B cell (primary cell): ENCODE measurements around the gene SYNPR. TPM values are rescaled to one million over a fixed set of nuclear protein-coding genes. Genes with fewer than 3 reads are reported as not detected.
A peak's percentile ranks its signal among the peaks of the same experiment; 100 is the strongest.

Experiments
- ATAC-seq: fragments of 200-7000 bp; cut with Tn5 transposase; one replicate; pipeline ENCODE4 v1.10.0; 2021; ENCODE audit warnings: low read depth, mild to moderate bottlenecking, moderate number of reproducible peaks, moderate library complexity
- CTCF ChIA-PET: fragments of 350-600 bp; sonication (Branson Sonifier 250); formaldehyde crosslinking; loops from one replicate; lab custom pipeline; 2021; ENCODE audit warnings: antibody characterized with exemption, inconsistent platforms; lab: Charles Lee
- POLR2A ChIA-PET: fragments of 350-600 bp; sonication (Branson Sonifier 250); formaldehyde crosslinking; loops from one replicate; lab custom pipeline; 2021; ENCODE audit warnings: antibody characterized with exemption; lab: Charles Lee
- DNase-seq: peaks from one replicate; pipeline ENCODE4 v3.0.0; 2013
- H2AFZ ChIP-seq: 2 replicates; pipeline ENCODE4 v1.6.1; 2012; ENCODE audit warnings: mild to moderate bottlenecking, low read depth, low read length; ENCODE audit not compliant: insufficient read depth, poor library complexity, severe bottlenecking
- H3K27ac ChIP-seq, 2 donors: 1 replicate in 1 of 2; 2 replicates in 1 of 2; pipeline ENCODE4 v1.5.1; 2012 to 2013; ENCODE audit warnings: low read length in 2 of 2, mild to moderate bottlenecking in 2 of 2, moderate library complexity in 1 of 2
- H3K27me3 ChIP-seq, 4 experiments: fragments of 200-600 bp in 1 of 4; sonication (generic) in 1 of 4; replicated peaks in 1 of 4; 1 replicate in 2 of 4; 2 replicates in 2 of 4; pipeline versions ENCODE4 v1.6.1 to v1.7.0; 2013 to 2016; ENCODE audit warnings: low read length in 3 of 4, mild to moderate bottlenecking in 2 of 4, mixed read lengths in 1 of 4, moderate library complexity in 1 of 4; ENCODE audit not compliant: insufficient read depth in 4 of 4, control insufficient read depth in 3 of 4; ENCODE audit errors: control extremely low read depth in 1 of 4
- H3K36me3 ChIP-seq, 2 experiments: replicated peaks in 1 of 2; 1 replicate in 1 of 2; 2 replicates in 1 of 2; pipeline versions ENCODE4 v1.6.1 to v1.7.1; 2013; ENCODE audit warnings: low read length in 1 of 2; ENCODE audit not compliant: insufficient read depth in 2 of 2, control insufficient read depth in 1 of 2; ENCODE audit errors: control extremely low read depth in 1 of 2, extremely low read depth in 1 of 2
- H3K4me1 ChIP-seq, 2 donors: fragments of 200-600 bp in 1 of 2; sonication (generic) in 1 of 2; 1 replicate in 1 of 2; 2 replicates in 1 of 2; pipeline versions ENCODE4 v1.5.1 to v1.6.1; 2013 to 2017; ENCODE audit warnings: low read length in 2 of 2; ENCODE audit not compliant: control insufficient read depth in 2 of 2, insufficient read depth in 2 of 2
- H3K4me2 ChIP-seq: replicated peaks from 2 replicates; pipeline ENCODE3; 2012; ENCODE audit warnings: mild to moderate bottlenecking, low read depth, low read length; ENCODE audit not compliant: poor library complexity, severe bottlenecking
- H3K4me3 ChIP-seq, 5 experiments: fragments of 200-600 bp in 1 of 5; sonication (generic) in 1 of 5; 1 replicate in 3 of 5; 2 replicates in 2 of 5; pipeline versions ENCODE4 v1.5.1 to v1.7.0; 2011 to 2016; ENCODE audit warnings: low read length in 4 of 5, mild to moderate bottlenecking in 4 of 5, low read depth in 2 of 5, control low read depth in 1 of 5, moderate library complexity in 1 of 5; ENCODE audit not compliant: insufficient read depth in 1 of 5; ENCODE audit errors: control extremely low read depth in 1 of 5, extremely low read depth in 1 of 5
- H3K79me2 ChIP-seq: fragments of 200-600 bp; sonication (generic); one replicate; pipeline ENCODE4 v1.6.0; 2016; ENCODE audit warnings: low read length; ENCODE audit not compliant: control insufficient read depth, insufficient read depth
- H3K9ac ChIP-seq: fragments of 200-600 bp; sonication (generic); 2 replicates; pipeline ENCODE4 v1.6.1; 2017; ENCODE audit warnings: mild to moderate bottlenecking, low read length, moderate library complexity
- H3K9me3 ChIP-seq, 3 donors: one replicate each; pipeline versions ENCODE4 v1.6.1 to v1.7.1; 2013; ENCODE audit warnings: low read length in 2 of 3; ENCODE audit not compliant: control insufficient read depth in 2 of 3, insufficient read depth in 1 of 3; ENCODE audit errors: control extremely low read depth in 1 of 3
- H4K20me1 ChIP-seq: 2 replicates; pipeline ENCODE4 v1.6.0; 2012; ENCODE audit warnings: mild to moderate bottlenecking, low read length; ENCODE audit not compliant: insufficient read depth, control insufficient read depth, poor library complexity, severe bottlenecking
- H3K27ac Mint-ChIP-seq: one replicate; pipeline ENCODE4 v1.8.0; 2021; ENCODE audit warnings: mixed read lengths
- H3K27me3 Mint-ChIP-seq: one replicate; pipeline ENCODE4 v1.8.0; 2021; ENCODE audit warnings: mixed read lengths
- H3K4me1 Mint-ChIP-seq: one replicate; pipeline ENCODE4 v1.8.0; 2021; ENCODE audit warnings: mixed read lengths
- H3K4me3 Mint-ChIP-seq: one replicate; pipeline ENCODE4 v1.8.0; 2021; ENCODE audit warnings: mixed read lengths
- H3K9me3 Mint-ChIP-seq: one replicate; pipeline ENCODE4 v1.8.0; 2022; ENCODE audit warnings: mixed read lengths; ENCODE audit not compliant: insufficient read depth
- EZH2 ChIP-seq: IDR thresholded peaks from 2 replicates; pipeline ENCODE4 v1.6.1; 2012; ENCODE audit warnings: borderline replicate concordance, low read depth, mild to moderate bottlenecking, moderate library complexity, low read length; ENCODE audit not compliant: insufficient read depth, poor library complexity, severe bottlenecking
- WGBS: methylation state at CpG from one replicate; pipeline ENCODE4 v1.1.5; 2013; ENCODE audit warnings: missing lambda C conversion rate; ENCODE audit not compliant: insufficient coverage; 5-methylcytosine and 5-hydroxymethylcytosine counted together
- intact Hi-C: fragments of 100-400 bp; cut with micrococcal nuclease; formaldehyde crosslinking; loops from one replicate; pipeline ENCODE4 v1.10.0; 2022
- polyA plus RNA-seq: library from polyadenylated mRNA; depleted of rRNA; stranded (reverse); fragments of >200 nt; gene quantifications from 2 replicates; pipeline ENCODE4 v1.2.3, GENCODE V29; 2012
- total RNA-seq, 2 donors: library from RNA; stranded (reverse); fragments of 120-200 nt in 1 of 2; gene quantifications; 1 replicate in 1 of 2; 2 replicates in 1 of 2; pipeline versions ENCODE4 v1.2.3 to v1.2.4, GENCODE V29; 2013 to 2022
- TF ChIP-seq, protein P1 (sequence below): fragments of 200-600 bp; IDR thresholded peaks from one replicate; pipeline ENCODE4 v1.8.0; 2022; ENCODE audit warnings: antibody characterized with exemption, mild to moderate bottlenecking

SYNPR gene
- total and polyA plus RNA-seq, 2 donors (not counting 1 experiment from before 2014, with no cell fraction given): not detected

DNA sequence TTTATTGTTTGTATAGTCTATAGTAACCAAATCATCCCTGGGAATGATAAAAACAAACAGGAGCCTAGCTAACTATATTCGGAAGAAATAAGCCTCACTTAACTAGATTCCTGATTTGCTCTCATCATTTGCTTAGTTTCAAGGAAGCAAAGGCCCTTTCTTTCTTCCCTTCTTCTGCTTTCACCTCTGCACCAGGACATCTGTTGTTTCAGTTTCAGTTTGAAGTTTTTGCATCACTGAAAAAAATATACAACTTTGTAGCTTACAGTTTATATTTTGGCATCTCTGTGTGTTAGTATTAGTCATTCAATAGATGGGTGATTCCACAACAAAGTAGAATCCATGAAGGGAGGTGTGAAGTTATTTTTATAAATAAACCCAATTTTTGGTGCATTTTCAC lies 260.8 kb downstream of the SYNPR start:
- Histone ChIP-seq H3K9me3 (no peaks in the 10 kb centered on the region), H3K27ac (no peak overlapping the region), H3K27me3 (no peaks in the 10 kb centered on the region), H3K9ac (no peak overlapping the region), H3K36me3 (no peaks in the 10 kb centered on the region), H3K4me2 (no peak overlapping the region), H3K4me3 (no peak overlapping the region), H3K79me2 (no peaks in the 10 kb centered on the region), H3K4me1 (no peaks in the 10 kb centered on the region), H2AFZ (peak overlapping the region; percentile 25), H4K20me1 (no peaks in the 10 kb centered on the region)
- no peaks in the 10 kb centered on the region for H3K9me3 Mint-ChIP-seq
- no peak overlapping the region for H3K27ac Mint-ChIP-seq
- no peak for TF ChIP-seq EZH2
- TF ChIP-seq, protein P1, sequence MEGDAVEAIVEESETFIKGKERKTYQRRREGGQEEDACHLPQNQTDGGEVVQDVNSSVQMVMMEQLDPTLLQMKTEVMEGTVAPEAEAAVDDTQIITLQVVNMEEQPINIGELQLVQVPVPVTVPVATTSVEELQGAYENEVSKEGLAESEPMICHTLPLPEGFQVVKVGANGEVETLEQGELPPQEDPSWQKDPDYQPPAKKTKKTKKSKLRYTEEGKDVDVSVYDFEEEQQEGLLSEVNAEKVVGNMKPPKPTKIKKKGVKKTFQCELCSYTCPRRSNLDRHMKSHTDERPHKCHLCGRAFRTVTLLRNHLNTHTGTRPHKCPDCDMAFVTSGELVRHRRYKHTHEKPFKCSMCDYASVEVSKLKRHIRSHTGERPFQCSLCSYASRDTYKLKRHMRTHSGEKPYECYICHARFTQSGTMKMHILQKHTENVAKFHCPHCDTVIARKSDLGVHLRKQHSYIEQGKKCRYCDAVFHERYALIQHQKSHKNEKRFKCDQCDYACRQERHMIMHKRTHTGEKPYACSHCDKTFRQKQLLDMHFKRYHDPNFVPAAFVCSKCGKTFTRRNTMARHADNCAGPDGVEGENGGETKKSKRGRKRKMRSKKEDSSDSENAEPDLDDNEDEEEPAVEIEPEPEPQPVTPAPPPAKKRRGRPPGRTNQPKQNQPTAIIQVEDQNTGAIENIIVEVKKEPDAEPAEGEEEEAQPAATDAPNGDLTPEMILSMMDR: no peak
- CTCF ChIA-PET: no interaction called here
- no peaks in the 10 kb centered on the region for H3K4me1 Mint-ChIP-seq
- DNase-seq: no peak
- WGBS: no CpG with 5 or more reads among the region's 1 CpG
- POLR2A ChIA-PET: no interaction called here
- intact Hi-C loops: no loop called here
- no peak overlapping the region for H3K4me3 Mint-ChIP-seq
- H3K27me3 Mint-ChIP-seq: no peaks in the 10 kb centered on the region
- ATAC-seq: no peak

DNA sequence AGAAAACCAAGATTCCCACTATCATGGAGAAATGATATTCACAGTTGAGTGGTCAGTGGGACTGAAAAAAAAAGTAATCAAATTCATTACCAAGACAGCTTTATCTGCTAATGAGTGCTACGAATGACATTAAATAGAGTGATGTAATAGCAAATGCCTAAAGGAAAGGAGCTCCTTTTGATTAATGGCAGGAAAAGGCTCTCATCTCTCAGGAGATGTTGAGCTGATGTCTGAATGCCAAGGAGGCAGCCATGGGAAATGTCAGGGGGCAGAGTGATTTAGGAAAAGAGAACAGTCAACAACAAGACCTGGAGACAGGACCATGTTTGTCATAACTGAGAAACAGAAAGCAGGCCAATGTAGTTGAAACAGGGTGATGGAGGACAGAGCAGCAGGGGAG lies 277.7 kb downstream of the SYNPR start:
- Mint-ChIP-seq H3K4me1 (no peaks in the 10 kb centered on the region), H3K27me3 (no peaks in the 10 kb centered on the region), H3K27ac (no peak overlapping the region), H3K9me3 (peaks cover 2% of the 10 kb centered on the region), H3K4me3 (no peak overlapping the region)
- no peaks in the 10 kb centered on the region for H4K20me1 ChIP-seq
- H3K27ac ChIP-seq: no peak overlapping the region
- H3K27me3 ChIP-seq: no peaks in the 10 kb centered on the region
- H3K4me1 ChIP-seq: no peaks in the 10 kb centered on the region
- no peaks in the 10 kb centered on the region for H3K79me2 ChIP-seq
- TF ChIP-seq EZH2: no peak
- TF ChIP-seq, protein P1: no peak
- no peak for DNase-seq
- intact Hi-C loops: no loop called here
- no peak overlapping the region for H3K4me3 ChIP-seq
- WGBS: no CpG with 5 or more reads among the region's 1 CpG
- no peak overlapping the region for H3K9ac ChIP-seq
- no peaks in the 10 kb centered on the region for H3K36me3 ChIP-seq
- H3K9me3 ChIP-seq: peaks cover 0 to 3% (median 0%) of the 10 kb centered on the region in 3 donors
- POLR2A ChIA-PET: no interaction called here
- CTCF ChIA-PET: no interaction called here
- no peak overlapping the region for H2AFZ ChIP-seq
- no peak for ATAC-seq
- no peak overlapping the region for H3K4me2 ChIP-seq
